HG03108 (cell line): ENCODE measurements around the gene CRNKL1.
"Not testable (repeated sequence)": the region's sequence is repeated elsewhere in the genome, so short reads cannot be mapped to it uniquely, and the experiment has no call there.

Experiments used
- ATAC-seq: cut with Tn5 transposase; IDR thresholded peaks from one replicate; pipeline ENCODE4 v1.9.1; 2021; ENCODE audit warnings: moderate library complexity; ENCODE audit not compliant: unreplicated experiment

The CRNKL1 gene

DNA sequence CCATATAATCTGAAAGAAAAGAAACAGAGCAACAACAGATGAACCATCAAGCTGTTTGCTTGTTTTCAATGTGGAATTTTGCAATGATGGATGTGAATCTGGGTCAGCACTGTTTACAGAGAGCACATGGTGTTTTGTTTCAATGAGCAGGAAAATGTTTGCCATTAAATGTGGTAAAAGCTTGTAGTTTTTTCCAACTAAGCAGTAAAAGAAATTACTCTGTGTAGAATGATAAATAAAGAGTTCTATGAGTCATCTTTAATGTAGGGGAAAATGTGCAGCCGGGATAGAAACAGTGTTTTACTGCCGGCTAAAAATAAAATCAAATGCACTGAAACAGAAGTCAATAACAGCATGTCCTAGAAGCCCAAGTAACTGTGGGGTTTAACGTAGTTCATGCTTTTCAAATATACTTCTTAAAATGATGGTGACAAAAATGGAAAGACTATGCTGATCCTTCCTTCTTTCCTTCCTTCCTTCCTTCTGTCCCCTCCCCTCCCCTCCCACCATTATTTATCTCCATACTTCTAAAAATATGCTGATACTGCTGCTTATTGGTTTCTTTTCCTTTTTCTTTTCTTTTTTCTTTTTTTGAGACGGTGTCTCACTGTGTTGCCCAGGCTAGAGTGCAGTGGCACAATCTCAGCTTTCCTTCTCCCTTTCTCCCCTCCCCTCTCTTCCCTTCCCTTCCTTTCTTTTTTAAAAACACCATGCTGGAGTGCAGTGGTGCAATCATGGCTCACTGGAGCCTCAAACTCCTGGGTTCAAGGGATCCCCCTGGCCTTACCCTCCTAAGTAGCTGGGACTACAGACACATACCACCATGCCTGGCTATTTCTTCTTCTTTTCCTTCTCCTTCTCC is 41.4 kb downstream of the CRNKL1 start:
- no peak for ATAC-seq

DNA sequence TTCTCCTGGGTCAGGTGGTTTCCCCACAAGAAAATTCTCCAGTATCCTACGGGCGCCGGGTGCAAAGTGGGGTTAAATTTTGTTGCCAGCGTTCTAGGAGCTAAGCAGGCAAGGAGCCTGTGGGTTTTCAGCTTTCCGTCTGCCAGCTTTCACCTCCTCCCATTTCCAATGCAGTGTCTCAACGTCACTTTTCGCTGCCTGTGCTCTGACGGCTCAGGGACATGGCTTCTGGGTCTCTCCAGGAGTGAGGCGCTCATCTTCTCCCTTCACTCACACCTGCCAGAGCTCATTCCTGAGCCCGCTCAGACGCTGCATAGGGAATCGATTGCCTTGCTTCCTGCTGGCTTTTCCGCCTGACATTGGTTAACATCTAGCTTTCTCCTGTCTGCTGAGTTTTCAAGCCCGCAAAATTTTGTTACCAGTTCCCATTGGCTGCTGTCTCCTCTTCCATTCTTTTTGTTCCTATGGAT is 42.4 kb downstream of the CRNKL1 start:
- no peak for ATAC-seq

DNA sequence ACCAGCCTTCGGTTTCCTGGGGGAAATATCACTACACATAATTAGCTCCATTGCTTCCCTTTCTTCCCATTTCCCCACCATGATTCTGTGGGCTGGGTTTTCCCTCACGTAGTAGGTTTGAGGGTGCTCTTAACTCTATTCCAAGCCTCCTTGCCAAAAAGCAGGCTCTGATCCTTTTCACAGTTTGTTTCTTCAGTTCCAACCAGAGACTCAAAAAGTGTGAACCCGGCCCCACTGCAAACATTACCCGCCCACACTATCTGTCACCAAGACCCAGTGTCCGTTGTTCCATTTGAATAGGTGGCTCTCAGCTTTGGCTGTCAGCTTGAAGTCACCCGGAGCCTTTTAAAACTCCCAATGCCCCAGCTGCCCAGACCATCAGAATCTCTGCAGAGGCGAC is 46.9 kb downstream of the CRNKL1 start:
- ATAC-seq: no peak

DNA sequence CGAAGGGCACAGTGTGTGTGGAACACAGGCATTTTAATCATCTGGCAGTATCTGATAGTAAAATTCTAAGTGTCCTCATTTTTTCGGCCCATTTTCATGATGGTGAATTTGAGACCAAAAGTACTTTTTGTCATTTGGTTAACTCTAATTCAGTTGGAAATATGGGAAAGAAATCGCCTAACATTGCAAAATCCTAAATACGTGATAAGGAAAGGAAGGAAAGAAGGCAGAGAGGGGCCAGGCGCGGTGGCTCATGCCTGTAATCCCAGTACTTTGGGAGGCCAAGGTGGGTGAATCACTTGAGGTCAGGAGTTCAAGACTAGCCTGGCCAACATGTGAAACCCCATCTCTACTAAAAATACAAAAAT is 48.3 kb downstream of the CRNKL1 start:
- ATAC-seq: not testable (repeated sequence)

DNA sequence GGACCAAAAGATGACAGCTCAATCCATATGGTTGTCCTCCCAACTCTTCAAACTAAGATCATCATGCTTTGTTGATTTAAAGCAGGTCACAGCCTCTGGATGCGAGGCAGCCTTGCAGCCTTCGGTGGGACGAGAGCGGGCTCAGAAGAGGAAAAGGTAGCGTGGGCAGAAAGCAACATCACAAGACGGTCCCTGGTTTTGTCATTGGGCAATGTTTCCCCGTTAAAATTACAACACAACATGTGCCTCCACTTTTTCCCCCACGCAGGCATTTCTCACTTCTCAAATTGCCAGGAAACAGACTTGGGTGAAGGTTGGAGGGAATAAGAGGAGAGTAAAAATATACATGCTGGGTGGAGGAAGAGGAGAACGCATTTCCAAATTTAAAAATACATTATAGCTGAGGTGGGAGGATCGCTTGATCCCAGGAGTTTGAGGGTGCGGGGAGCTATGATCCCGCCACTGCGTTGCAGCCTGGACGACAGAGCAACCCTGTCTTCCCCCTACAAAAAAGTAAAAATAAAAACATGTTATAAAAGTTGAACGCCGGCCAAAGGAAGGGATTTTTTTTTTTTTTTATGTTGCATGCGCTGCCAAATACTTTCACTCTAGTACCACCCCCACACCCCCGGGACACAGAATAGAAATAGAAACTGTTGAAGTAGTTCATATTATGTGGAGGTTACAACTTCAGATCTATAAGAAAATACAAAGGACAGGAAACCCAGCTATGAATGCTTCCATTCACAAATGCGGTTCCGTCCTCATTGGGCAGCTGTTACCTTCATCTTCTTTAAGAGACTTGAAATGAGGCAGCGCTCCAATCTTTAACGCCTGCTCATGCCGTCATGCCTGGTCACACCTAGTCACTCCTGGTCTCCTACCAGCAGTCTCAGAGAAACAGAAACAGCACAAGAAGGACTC is 49.0 kb downstream of the CRNKL1 start:
- ATAC-seq: no peak

DNA sequence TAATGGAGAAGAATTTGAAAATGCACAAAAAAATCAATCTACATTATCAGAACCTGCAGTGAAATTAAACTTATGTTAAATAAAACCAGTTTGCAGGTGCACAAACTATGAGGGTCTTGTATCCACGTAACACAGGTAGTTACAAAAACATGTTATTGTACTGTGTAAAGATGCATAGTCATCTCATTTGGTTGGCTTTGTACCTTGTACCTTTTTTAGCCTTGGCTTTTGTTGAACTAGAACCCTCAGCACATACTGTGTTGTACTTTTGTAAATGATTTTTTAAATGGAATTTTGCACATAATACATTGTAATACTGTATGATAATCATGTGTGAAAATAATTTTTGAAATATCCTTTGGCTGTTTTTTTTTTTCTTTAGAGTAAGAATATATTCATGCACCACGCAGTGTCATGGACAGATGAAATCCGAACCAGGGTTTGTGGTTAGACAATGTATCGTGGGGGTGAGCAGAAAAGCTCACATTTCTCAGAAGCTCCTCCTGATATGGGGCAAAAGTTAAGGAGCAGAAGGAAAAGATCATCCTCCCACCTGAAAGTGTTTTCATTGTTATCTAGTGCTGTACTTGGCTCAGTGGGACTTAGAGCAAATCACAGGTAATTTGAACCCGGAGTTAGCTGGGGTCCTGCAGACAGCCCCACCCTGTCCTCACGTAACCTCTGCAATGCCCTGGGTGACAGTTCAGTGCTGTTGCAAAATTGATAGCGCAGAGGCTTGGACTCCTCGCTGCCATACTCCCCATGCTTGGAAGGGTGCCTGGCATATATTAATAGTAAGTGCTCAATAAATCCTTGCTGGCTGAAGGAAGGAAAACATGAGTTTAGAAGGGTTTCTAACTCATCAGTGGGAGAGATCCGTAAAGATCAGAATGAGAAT is 49.9 kb downstream of the CRNKL1 start:
- ATAC-seq: no peak

DNA sequence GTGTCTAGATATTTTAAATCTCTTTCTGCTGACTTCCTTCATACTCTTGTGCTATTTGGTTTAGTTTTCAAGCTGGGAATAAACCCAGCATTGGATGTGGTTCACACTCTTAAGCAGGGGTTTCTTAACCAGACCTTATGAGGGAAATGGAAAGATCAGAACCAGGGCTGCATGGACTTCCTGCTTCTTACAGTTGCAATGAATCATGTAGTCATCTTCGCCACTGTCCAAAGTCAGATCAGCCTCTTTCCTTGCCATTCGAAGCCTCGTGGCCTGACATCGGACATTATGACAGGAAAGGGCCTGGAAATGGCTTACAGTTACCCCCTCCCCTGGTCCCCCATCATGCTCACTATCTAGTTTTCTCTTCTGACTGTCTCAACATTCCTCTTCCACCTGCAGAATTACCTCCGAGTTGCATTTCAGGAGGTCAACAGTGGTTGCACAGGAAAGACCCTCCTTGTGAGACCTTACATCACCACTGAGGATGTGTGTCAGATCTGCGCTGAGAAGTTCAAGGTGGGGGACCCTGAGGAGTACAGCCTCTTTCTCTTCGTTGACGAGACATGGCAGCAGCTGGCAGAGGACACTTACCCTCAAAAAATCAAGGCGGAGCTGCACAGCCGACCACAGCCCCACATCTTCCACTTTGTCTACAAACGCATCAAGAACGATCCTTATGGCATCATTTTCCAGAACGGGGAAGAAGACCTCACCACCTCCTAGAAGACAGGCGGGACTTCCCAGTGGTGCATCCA is 51.9 kb downstream of the CRNKL1 start:
- no peak for ATAC-seq

DNA sequence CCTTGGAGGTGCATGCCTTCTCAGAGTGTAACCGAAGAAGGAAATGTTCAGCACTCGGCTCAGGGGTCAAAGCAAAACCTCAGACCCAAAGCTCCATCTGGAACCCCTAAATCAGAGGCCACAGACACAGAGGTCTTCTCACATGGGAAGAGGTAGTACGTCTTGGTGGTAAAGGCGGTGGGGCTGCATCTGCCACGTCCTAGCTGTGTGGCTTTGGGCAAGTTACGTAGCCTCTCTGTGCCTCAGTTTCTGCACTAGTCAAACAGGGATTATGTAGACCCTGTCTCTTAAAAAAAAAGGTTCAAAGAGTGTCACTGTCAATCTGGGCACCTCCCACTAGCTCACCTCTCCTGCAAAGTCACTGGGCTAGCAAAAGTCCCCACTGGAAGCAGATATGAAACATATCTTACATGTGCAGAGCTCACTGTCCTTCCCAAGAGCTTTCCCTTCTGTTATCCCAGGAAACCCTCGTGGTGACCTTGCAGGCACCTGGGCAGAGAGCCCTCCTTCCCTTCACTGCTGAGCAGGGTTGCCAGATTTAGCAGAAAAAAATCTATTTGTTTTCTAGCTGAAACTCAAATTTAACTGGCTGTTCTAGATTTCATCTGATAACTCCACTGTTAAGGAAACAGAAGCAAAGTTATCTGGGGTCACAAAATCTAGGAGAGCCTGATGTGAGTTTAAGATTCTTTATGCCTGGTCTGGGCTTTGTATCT is 53.1 kb downstream of the CRNKL1 start:
- ATAC-seq: no peak

DNA sequence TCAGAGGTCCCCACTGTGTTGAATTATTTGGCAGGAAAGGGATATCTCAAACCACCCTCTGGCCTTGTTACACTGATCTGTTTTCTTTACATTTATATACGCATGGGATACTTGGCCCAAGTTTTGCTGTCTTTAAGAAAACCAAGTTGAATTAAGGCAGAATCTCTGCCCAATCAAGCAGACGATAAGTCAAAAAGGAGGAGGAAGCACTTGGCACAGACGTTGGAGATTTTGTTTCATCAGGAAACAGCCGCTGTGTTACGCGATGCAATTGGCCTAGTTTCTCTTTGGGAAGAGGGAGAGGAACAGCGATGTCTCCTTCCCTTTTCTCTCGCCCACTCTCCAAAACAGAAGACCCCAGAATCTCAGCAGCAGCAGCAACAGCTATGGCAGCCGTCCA is 55.3 kb downstream of the CRNKL1 start:
- ATAC-seq: no peak

DNA sequence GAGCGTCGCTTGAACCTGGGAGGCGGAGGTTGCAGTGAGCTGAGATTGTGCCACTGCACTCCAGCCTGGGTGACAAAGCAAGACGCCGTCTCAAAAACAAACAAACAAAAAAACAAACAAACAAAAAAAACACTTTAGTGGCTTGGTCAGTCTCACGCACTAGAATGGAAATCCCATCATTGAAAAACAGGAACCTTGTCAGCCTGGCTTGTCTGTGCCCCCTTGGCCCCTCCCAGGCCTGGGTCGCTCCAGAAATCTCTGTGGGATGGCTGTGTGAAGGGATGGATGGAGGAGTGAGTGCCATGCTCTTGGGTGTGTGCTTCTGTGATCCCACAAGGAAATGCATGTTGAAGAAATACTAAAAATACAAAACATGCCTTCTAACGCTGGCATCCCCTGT is 56.0 kb downstream of the CRNKL1 start:
- no peak for ATAC-seq

DNA sequence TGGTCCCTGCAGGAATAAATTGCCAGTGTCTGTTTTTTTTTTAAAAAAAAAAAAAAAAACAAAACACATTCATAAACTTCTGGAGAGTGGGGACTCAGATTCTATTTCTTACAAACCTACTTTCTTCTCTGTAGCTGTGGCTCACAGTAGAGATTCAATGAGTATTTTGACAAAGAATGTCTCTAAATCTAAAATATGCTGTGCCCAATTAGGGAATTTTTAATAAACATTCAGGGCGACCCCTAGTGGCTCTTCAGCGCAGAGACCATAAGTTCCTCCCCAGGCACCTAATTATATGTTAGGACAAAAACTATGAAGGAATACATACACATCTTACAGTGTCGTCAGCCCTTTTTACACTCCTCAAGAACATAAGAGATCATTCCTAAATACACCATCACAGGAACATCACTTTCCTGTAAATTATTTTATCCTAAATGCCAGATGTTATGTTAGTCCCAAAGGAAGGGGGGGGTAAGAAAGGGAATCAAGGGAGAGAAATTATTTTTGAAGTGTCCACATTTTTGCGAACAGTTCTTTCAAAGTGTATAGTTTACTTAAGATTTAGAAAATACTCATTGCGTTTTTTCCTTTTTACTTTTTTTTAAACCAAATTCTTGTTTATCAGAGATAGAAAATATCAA is 56.9 kb downstream of the CRNKL1 start:
- ATAC-seq: no peak

DNA sequence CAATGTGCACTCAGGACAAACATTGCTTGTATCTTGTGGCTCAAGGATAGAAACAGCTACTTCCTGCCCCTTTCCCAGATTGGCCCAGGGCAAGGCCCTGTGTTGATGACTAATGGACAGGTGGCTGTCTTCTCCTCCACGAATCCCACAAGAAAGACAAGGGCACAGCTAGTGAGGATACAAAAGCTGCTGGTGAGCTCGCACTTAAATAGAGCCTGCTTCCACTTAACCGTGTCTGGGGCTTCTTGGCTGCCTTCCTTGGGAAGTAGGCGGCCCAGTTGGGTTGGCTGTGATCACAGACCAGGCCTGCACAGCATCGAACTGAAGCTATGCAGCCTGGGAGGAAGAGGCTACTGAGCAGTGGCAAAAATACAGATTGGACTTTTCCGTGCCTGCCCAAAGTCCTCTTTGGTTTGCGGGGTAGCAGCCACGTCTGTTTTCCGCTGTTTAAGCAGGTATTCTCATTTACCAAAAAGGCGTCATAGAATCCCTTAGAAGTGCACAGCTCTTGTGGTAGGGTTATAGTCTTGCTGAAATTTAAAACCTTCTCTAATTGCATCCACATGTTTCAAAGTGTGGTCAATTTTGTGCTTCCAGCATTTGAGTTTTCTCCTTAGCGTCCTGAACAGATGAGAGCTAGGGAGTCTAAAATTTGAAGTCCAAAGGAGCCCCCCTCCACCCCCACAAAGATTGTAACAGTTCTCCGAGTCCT is 58.2 kb downstream of the CRNKL1 start:
- ATAC-seq: no peak

DNA sequence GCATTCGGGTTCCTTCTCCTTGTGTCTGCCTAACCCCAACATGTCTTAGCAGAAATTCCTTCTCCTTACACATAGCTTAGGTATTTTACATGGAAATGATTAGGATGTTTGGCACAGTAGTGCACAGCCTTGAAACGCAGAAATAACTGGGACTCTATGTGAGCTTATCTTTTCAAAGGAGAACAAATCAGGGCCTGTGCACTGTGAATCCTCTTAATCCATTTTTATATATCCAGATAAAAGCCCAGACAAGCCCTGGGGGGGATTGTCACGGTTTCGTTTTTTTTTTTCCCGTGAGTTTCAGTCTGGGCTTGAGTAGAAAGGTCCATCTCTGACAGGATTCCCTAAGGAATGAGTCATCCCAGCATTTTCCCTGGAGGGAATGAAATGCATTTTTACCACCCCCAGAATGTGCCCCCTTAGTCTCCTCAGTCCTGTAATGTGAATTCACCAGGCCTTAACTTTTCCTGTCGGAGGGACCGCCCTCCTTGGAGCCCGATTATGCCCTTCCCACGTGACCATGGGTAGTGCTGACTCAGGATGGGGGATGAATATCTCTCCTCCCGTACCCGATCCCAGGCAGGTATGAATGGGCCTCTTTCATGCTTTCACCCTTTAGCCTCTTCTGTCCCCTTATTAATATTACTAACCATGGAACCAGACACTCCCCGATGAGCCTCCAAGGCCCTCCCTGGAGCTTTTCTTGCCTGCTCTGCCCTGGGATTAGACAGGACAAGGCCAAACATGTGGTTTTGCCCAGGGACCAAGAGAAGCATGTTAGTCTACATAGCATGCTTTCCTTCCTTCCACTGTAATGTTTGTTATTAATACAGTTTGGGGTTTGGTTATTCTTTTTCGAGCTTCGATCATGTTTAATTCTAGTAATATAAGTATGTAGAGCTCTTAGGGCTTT is 59.0 kb downstream of the CRNKL1 start:
- no peak for ATAC-seq

DNA sequence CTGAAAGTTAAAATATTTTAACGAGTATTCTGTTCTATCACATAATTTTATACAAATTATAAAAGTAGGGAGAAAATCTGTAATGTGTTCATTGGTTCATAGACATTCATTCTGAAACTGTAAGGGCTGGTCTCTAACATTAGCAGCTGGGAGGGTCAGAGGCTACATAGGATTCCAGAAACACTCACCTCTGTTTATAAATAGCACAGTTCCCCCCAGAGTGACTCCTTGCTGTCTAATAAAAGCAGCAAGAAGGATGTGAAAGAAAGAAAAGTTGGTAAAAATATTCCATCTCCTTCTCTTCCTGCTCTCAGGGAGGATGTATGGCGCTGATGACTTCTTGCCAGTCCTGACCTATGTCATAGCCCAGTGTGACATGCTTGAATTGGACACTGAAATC is 60.4 kb downstream of the CRNKL1 start:
- ATAC-seq: no peak

DNA sequence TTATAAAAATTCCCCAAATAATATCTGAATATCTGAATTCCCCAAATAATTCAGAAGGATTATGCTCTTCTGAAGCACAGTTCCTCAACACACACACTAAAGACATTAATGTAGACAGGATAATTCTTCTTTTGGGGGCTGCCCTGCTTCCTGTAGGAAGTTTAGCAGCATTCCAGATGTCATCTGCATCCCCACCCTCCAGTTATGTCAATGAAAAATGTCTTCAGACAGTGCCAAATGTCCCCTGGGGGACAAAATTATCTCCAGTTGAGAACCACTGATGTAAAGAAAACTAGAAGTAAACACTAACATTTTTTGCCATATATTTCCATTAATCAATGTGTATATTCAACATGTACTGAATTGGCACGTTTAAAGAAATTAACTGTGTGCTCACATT is 61.0 kb downstream of the CRNKL1 start:
- ATAC-seq: no peak

DNA sequence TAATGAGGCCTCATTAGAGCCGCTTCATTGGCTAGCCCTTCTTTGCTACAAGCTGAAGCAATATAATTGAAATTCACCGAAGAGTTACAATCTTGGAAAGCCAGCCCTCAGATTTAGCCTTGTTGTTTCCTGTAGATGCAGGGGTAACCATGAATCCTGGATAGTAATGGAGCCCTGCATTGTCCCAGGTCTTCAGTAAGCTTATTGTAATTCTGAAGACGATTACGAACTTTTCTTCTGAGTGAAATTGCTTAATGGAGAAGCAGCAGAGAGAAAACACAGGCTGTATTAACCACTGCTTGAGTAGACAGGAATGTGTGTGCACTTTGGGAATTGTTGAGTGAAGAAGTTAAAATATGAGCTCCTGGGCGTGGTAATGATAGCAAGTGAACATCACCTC is 61.4 kb downstream of the CRNKL1 start:
- ATAC-seq: no peak

DNA sequence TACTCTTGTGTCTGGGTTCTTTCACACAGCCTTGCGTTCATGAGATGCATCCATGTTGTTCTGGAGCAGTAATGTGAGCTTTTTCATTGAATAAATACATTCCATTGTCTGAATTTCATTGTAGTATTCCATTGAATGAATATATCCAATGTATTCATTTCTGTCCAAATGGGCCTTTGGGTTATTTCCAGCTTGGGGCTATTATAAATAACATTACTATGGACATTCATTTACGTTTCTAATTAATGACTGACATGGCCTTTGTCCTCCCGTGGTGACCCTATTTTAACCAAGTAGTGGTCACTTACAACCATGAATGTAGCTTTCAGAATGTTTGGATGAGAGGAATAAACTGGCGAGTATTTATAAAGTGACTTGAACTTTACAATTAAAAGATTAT is 65.2 kb downstream of the CRNKL1 start:
- no peak for ATAC-seq
